GM21737 (cell line): ENCODE results near the gene TNXB.
"Not testable (repeated sequence)": the region's sequence is repeated elsewhere in the genome, so short reads cannot be mapped to it uniquely, and the experiment has no call there.

Source experiments
- ATAC-seq: cut with Tn5 transposase; IDR thresholded peaks from one replicate; pipeline ENCODE4 v1.9.1; 2021; ENCODE audit warnings: mild to moderate bottlenecking, moderate library complexity; ENCODE audit not compliant: unreplicated experiment

TNXB gene

GRCh38 chr6:32008616-32009015 lies 100.5 kb downstream of the TNXB start:
- not testable (repeated sequence) for ATAC-seq

DNA sequence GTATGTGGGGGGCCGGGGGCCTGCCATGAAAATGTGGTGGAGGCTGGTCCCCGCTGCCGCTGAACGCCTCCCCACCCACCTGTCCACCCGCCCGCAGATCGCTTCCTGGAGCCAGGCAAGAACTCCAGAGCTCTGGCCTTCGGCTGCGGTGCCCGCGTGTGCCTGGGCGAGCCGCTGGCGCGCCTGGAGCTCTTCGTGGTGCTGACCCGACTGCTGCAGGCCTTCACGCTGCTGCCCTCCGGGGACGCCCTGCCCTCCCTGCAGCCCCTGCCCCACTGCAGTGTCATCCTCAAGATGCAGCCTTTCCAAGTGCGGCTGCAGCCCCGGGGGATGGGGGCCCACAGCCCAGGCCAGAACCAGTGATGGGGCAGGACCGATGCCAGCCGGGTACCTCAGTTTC lies 101.1 kb downstream of the TNXB start:
- not testable (repeated sequence) for ATAC-seq

DNA sequence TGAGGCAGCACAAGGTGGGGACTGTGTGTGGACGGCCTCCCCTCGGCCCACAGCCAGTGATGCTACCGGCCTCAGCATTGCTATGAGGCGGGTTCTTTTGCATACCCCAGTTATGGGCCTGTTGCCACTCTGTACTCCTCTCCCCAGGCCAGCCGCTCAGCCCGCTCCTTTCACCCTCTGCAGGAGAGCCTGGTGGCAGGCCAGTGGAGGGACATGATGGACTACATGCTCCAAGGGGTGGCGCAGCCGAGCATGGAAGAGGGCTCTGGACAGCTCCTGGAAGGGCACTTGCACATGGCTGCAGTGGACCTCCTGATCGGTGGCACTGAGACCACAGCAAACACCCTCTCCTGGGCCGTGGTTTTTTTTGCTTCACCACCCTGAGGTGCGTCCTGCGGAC lies 102.1 kb downstream of the TNXB start:
- ATAC-seq: not testable (repeated sequence)

- ATAC-seq: not testable (repeated sequence)
Observed at GRCh38 chr6:32005991-32006529, 103.1 kb downstream of the TNXB start.

DNA sequence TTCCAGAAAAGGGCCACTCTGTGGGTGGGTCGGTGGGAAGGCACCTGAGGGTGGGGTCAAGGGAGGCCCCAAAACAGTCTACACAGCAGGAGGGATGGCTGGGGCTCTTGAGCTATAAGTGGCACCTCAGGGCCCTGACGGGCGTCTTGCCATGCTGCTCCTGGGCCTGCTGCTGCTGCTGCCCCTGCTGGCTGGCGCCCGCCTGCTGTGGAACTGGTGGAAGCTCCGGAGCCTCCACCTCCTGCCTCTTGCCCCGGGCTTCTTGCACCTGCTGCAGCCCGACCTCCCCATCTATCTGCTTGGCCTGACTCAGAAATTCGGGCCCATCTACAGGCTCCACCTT lies 103.6 kb downstream of the TNXB start:
- ATAC-seq: not testable (repeated sequence)

GRCh38 chr6:32004864-32005537 lies 104.1 kb downstream of the TNXB start:
- not testable (repeated sequence) for ATAC-seq

GRCh38 chr6:32004393-32004792 lies 104.7 kb downstream of the TNXB start:
- not testable (repeated sequence) for ATAC-seq

- ATAC-seq: not testable (repeated sequence)
Observed at GRCh38 chr6:32003301-32003700, 105.8 kb downstream of the TNXB start.

DNA sequence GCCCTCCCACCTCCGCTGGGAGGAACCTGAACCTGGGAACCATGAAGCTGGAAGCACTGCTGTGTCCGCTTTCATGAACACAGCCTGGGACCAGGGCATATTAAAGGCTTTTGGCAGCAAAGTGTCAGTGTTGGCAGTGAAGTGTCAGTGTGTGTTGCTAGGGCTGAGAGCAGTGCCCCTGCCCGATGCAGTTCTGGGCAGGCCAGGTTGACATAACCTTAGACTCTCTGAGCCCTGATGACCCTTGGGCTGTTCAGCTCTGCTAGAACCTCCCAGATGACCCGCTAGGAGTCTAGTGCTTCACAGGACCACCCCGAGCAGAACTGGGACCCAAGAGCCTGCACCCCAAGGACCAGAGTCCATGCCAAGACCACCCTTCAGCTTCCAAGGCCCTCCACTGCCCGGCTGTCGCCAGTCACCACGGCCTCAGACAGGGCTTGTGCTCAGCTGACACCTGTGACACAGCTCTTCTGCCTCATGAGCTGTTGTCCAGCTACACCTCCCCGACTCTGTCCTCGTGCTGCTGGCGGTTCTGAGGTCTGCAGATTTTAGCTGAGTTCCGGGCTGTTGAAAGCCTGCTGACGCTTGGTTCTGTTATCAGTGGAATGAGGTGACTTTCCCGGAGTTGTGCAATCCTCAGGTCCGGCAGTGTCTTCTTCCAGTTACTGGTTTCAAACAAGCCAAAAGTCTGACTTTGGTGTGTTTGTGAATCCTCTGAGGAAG lies 106.4 kb downstream of the TNXB start:
- not testable (repeated sequence) for ATAC-seq

DNA sequence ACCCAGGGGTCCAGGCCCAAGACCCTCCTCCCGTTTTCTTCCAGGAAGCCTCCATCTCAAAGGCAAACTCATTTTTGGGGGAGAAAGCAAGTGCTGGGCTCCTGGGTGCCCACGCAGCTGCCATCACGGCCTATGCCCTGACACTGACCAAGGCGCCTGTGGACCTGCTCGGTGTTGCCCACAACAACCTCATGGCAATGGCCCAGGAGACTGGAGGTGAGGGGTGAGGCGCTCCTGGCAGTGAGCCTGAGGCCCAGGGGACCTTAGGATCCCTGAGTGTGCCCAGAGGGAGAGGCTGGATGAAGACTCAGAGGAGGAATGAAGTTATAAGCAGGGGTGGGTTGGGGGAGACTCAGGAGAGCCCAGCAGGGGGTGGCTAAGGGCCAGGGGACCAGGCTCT lies 112.8 kb downstream of the TNXB start:
- ATAC-seq: not testable (repeated sequence)

DNA sequence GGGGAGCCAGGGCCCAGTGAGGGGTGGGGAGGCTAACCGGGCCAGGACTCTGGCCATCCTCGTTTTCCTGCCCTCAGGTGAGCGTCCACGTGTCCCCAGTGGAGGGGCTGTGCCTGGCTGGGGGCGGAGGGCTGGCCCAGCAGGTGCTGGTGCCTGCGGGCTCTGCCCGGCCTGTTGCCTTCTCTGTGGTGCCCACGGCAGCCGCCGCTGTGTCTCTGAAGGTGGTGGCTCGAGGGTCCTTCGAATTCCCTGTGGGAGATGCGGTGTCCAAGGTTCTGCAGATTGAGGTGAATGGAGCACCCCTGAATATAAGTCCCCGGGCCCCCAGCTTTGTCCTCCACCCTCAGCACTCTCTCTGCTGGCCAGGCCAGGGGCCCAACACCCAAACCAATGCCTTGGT lies 114.7 kb downstream of the TNXB start:
- not testable (repeated sequence) for ATAC-seq
